Endothelial cell of umbilical vein (primary cell): ENCODE results near the gene TMEM273. TPM values are rescaled to one million over a fixed set of nuclear protein-coding genes. Genes with fewer than 3 reads are reported as not detected.

ENCODE experiments used
- BruUV-seq: library from RNA; stranded (reverse); fragments of 400-500 nt; replicated peaks from 2 replicates; lab custom pipeline; 2021; lab: Mats Ljungman, UMichigan
- CTCF ChIA-PET: fragments of 300-600, 350-600 bp; sonication (Branson Sonifier 250); formaldehyde crosslinking; loops from one replicate; lab custom pipeline; 2021; ENCODE audit warnings: antibody characterized with exemption, inconsistent platforms; lab: Charles Lee
- POLR2A ChIA-PET: fragments of 300-600, 350-600 bp; sonication (Branson Sonifier 250); formaldehyde crosslinking; loops from one replicate; lab custom pipeline; 2021; ENCODE audit warnings: antibody characterized with exemption, inconsistent platforms; lab: Charles Lee
- DNase-seq: peaks from one replicate; pipeline ENCODE4 v3.0.0-alpha.2; 2011; ENCODE audit warnings: low read depth, low spot score
- FAIRE-seq: peaks from 2 replicates; lab custom pipeline; 2011; peaks lifted over from hg19 to GRCh38; lab: Jason Lieb, UNC
- H2AFZ ChIP-seq: 2 replicates; pipeline ENCODE4 v1.6.0; 2012; ENCODE audit warnings: low read depth, low read length, control low read depth, inconsistent platforms
- H3K27ac ChIP-seq: 2 replicates; pipeline ENCODE4 v1.5.1; 2011; ENCODE audit warnings: low read depth, mild to moderate bottlenecking, control low read depth, low read length, moderate library complexity; ENCODE audit not compliant: insufficient read depth
- H3K27me3 ChIP-seq, 2 experiments: 2 replicates each; pipeline versions ENCODE4 v1.6.0 to v1.6.1; 2011; ENCODE audit warnings: low read length in 2 of 2, mixed read lengths in 1 of 2; ENCODE audit not compliant: control insufficient read depth in 2 of 2, insufficient read depth in 2 of 2
- H3K36me3 ChIP-seq, 2 experiments: 2 replicates in 1 of 2; 3 replicates in 1 of 2; pipeline ENCODE4 v1.5.1; 2011; ENCODE audit warnings: low read length in 2 of 2, mild to moderate bottlenecking in 1 of 2, moderate library complexity in 1 of 2; ENCODE audit not compliant: control insufficient read depth in 2 of 2, insufficient read depth in 2 of 2; ENCODE audit errors: extremely low read depth in 1 of 2
- H3K4me1 ChIP-seq: 3 replicates; pipeline ENCODE4 v1.5.1; 2011; ENCODE audit warnings: mild to moderate bottlenecking, low read length; ENCODE audit not compliant: control insufficient read depth, insufficient read depth; ENCODE audit errors: extremely low read depth
- H3K4me2 ChIP-seq: 2 replicates; pipeline ENCODE4 v1.6.1; 2011; ENCODE audit warnings: low read length, control low read depth, mixed read lengths; ENCODE audit not compliant: insufficient read depth
- H3K4me3 ChIP-seq, 3 experiments: fragments of 200-600 bp in 1 of 3; sonication (generic), shearing (Covaris generic) in 1 of 3; replicated peaks in 1 of 3; 2 replicates each; pipeline ENCODE4 v1.5.1; 2011 to 2016; ENCODE audit warnings: control low read depth in 3 of 3, low read length in 3 of 3, mild to moderate bottlenecking in 2 of 3, inconsistent platforms in 1 of 3, low read depth in 1 of 3, moderate library complexity in 1 of 3; ENCODE audit not compliant: insufficient read depth in 1 of 3
- H3K79me2 ChIP-seq: 2 replicates; pipeline ENCODE4 v1.6.0; 2012; ENCODE audit warnings: low read length, inconsistent platforms; ENCODE audit not compliant: control insufficient read depth, insufficient read depth
- H3K9ac ChIP-seq: replicated peaks from 2 replicates; pipeline ENCODE3; 2011; ENCODE audit warnings: low read length, control low read depth; ENCODE audit not compliant: insufficient read depth; ENCODE audit errors: extremely low read depth
- H3K9me1 ChIP-seq: replicated peaks from 3 replicates; pipeline ENCODE4 v1.6.0; 2011; ENCODE audit warnings: mild to moderate bottlenecking, low read length; ENCODE audit not compliant: control insufficient read depth, insufficient read depth; ENCODE audit errors: extremely low read depth
- H3K9me3 ChIP-seq: replicated peaks from 2 replicates; pipeline ENCODE4 v1.5.1; 2012; ENCODE audit warnings: low read length, inconsistent platforms; ENCODE audit not compliant: control insufficient read depth, insufficient read depth
- H4K20me1 ChIP-seq: replicated peaks from 2 replicates; pipeline ENCODE3; 2011; ENCODE audit warnings: mild to moderate bottlenecking, low read length; ENCODE audit not compliant: control insufficient read depth, insufficient read depth; ENCODE audit errors: extremely low read depth
- EZH2 ChIP-seq: IDR thresholded peaks from 2 replicates; pipeline ENCODE4 v1.6.1; 2012; ENCODE audit warnings: borderline replicate concordance, low read depth, mild to moderate bottlenecking, moderate library complexity, low read length, inconsistent platforms; ENCODE audit not compliant: severe bottlenecking
- FOS ChIP-seq: IDR thresholded peaks from 2 replicates; pipeline ENCODE4 v1.6.1; 2011; ENCODE audit warnings: mild to moderate bottlenecking, low read length, moderate library complexity, borderline replicate concordance; ENCODE audit not compliant: insufficient read depth
- GATA2 ChIP-seq: IDR thresholded peaks from 2 replicates; pipeline ENCODE4 v1.7.0; 2011; ENCODE audit warnings: low read depth, mild to moderate bottlenecking, moderate library complexity, mixed read lengths, low read length; ENCODE audit not compliant: insufficient read length, insufficient read depth
- JUN ChIP-seq: IDR thresholded peaks from 2 replicates; pipeline ENCODE4 v1.6.1; 2011; ENCODE audit warnings: borderline replicate concordance, low read depth; ENCODE audit not compliant: insufficient read length, insufficient read depth
- MAX ChIP-seq: IDR thresholded peaks from 2 replicates; pipeline ENCODE4 v1.6.1; 2011; ENCODE audit not compliant: insufficient read depth, insufficient read length
- MYC ChIP-seq: IDR thresholded peaks from one replicate; pipeline ENCODE4 v1.6.1; 2011; ENCODE audit warnings: mild to moderate bottlenecking, low read depth, low read length
- POLR2A ChIP-seq: IDR thresholded peaks from 2 replicates; pipeline ENCODE4 v1.6.1; 2012; ENCODE audit warnings: low read depth, mild to moderate bottlenecking, control low read depth, low read length
- POLR2AphosphoS5 ChIP-seq: IDR thresholded peaks from 2 replicates; pipeline ENCODE4 v1.6.1; 2012; ENCODE audit warnings: low read depth, mild to moderate bottlenecking, control low read depth, low read length, moderate library complexity; ENCODE audit not compliant: insufficient read depth
- dilution Hi-C: fragments of 300-500 bp; cut with MboI; formaldehyde crosslinking; loops from one replicate; pipeline ENCODE4 v1.15.0; 2019; ENCODE audit warnings: low sequenced_read_pairs; ENCODE audit not compliant: extremely low pct_ligation_motif_present
- intact Hi-C: fragments of 100-400 bp; cut with micrococcal nuclease; formaldehyde crosslinking; loops from one replicate; pipeline ENCODE4 v1.10.0; 2022
- polyA plus RNA-seq, 4 experiments: library from polyadenylated mRNA; depleted of rRNA in 3 of 4; stranded (reverse) in 3 of 4; unstranded in 1 of 4; fragments of >200 nt; gene quantifications; 2 replicates each; pipeline versions ENCODE4 v1.2.1 to v1.2.3, GENCODE V29; 2011 to 2012; ENCODE audit warnings: missing spikeins in 1 of 4
- total RNA-seq: library from RNA; stranded (reverse); gene quantifications from 2 replicates; pipeline ENCODE4 v1.2.3, GENCODE V29; 2021
- TF ChIP-seq, protein P1 (sequence below), 2 donors: IDR thresholded peaks; 1 replicate in 1 of 2; 2 replicates in 1 of 2; pipeline ENCODE4 v1.5.1; 2011; ENCODE audit warnings: low read length in 2 of 2, mild to moderate bottlenecking in 2 of 2, moderate library complexity in 2 of 2, control low read depth in 1 of 2, inconsistent platforms in 1 of 2, low read depth in 1 of 2; ENCODE audit not compliant: insufficient read depth in 1 of 2; ENCODE audit errors: extremely low read depth in 1 of 2

The TMEM273 gene
- total and polyA plus RNA-seq, 2 donors (not counting 3 experiments of a cell fraction or from before 2014, with no cell fraction given): 1.9 to 3.7 TPM

- H3K4me3 ChIP-seq: no peak overlapping the region
- no peaks in the 10 kb centered on the region for H3K4me1 ChIP-seq
- H3K9ac ChIP-seq: no peak overlapping the region
- FAIRE-seq: no peak
- no peak overlapping the region for H3K4me2 ChIP-seq
- H3K9me1 ChIP-seq: no peaks in the 10 kb centered on the region
- H4K20me1 ChIP-seq: no peaks in the 10 kb centered on the region
- no peak for DNase-seq
- TF ChIP-seq EZH2 (no peak), FOS (no peak), POLR2A (no peak), POLR2AphosphoS5 (no peak), JUN (no peak), MYC (no peak), GATA2 (no peak), MAX (no peak)
- TF ChIP-seq, protein P1, sequence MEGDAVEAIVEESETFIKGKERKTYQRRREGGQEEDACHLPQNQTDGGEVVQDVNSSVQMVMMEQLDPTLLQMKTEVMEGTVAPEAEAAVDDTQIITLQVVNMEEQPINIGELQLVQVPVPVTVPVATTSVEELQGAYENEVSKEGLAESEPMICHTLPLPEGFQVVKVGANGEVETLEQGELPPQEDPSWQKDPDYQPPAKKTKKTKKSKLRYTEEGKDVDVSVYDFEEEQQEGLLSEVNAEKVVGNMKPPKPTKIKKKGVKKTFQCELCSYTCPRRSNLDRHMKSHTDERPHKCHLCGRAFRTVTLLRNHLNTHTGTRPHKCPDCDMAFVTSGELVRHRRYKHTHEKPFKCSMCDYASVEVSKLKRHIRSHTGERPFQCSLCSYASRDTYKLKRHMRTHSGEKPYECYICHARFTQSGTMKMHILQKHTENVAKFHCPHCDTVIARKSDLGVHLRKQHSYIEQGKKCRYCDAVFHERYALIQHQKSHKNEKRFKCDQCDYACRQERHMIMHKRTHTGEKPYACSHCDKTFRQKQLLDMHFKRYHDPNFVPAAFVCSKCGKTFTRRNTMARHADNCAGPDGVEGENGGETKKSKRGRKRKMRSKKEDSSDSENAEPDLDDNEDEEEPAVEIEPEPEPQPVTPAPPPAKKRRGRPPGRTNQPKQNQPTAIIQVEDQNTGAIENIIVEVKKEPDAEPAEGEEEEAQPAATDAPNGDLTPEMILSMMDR (IDR thresholded peaks at IDR 0.05; ENCODE audit: extremely low read depth in 1 of 2, insufficient read depth in 1 of 2, low read depth in 1 of 2, low read length in 2 of 2): no peak
- BruUV-seq: no TSS peak
- no peak overlapping the region for H2AFZ ChIP-seq
- no peaks in the 10 kb centered on the region for H3K36me3 ChIP-seq
- H3K79me2 ChIP-seq: no peaks in the 10 kb centered on the region
- dilution Hi-C loops: no loop called here
- no peaks in the 10 kb centered on the region for H3K9me3 ChIP-seq
- ChIA-PET CTCF (no interaction called here), POLR2A (no interaction called here)
- H3K27ac ChIP-seq: no peak overlapping the region
- H3K27me3 ChIP-seq: peaks cover 2 to 9% of the 10 kb centered on the region in 2 experiments
- intact Hi-C loops: no loop called here
These were observed 30.3 kb upstream of the TMEM273 start for GRCh38 chr10:49218480-49218879.
